OCI-LY1 (cell line): Measurements from ENCODE around the gene NLRP3.

ENCODE experiments used
- H2AFZ ChIP-seq: fragments of 200-600 bp; sonication (generic), shearing (Covaris generic); 2 replicates; pipeline ENCODE4 v1.6.0; 2014; ENCODE audit warnings: antibody characterized with exemption, mild to moderate bottlenecking, low read length
- H3F3A ChIP-seq: fragments of 200-600 bp; sonication (generic), shearing (Covaris generic); 2 replicates; pipeline ENCODE4 v1.6.0; 2014; ENCODE audit warnings: mild to moderate bottlenecking, antibody characterized with exemption, low read length, moderate library complexity; ENCODE audit not compliant: insufficient read depth
- H3K27ac ChIP-seq: fragments of 200-600 bp; sonication (generic); 2 replicates; pipeline ENCODE4 v1.5.1; 2014; ENCODE audit warnings: low read length, mixed run types, mild to moderate bottlenecking, low read depth; ENCODE audit not compliant: poor library complexity, severe bottlenecking
- H3K27me3 ChIP-seq: fragments of 200-600 bp; sonication (generic); 2 replicates; pipeline ENCODE4 v1.6.0; 2014; ENCODE audit warnings: antibody characterized with exemption, mild to moderate bottlenecking, low read length, moderate library complexity; ENCODE audit not compliant: insufficient read depth
- H3K36me3 ChIP-seq: fragments of 200-600 bp; sonication (generic); 2 replicates; pipeline ENCODE4 v1.6.1; 2014; ENCODE audit warnings: mild to moderate bottlenecking, antibody characterized with exemption, low read length, moderate library complexity, mixed read lengths; ENCODE audit not compliant: insufficient read depth
- H3K4me1 ChIP-seq: fragments of 200-600 bp; sonication (generic); 2 replicates; pipeline ENCODE4 v1.5.1; 2014; ENCODE audit warnings: mild to moderate bottlenecking, low read length, moderate library complexity; ENCODE audit not compliant: insufficient read depth, severe bottlenecking
- H3K4me2 ChIP-seq: fragments of 200-600 bp; sonication (generic), shearing (Covaris generic); 2 replicates; pipeline ENCODE4 v1.6.1; 2014; ENCODE audit warnings: low read length
- H3K4me3 ChIP-seq: fragments of 200-600 bp; sonication (generic); 2 replicates; pipeline ENCODE4 v1.5.1; 2014; ENCODE audit warnings: low read length, low read depth, mild to moderate bottlenecking, mixed read lengths; ENCODE audit not compliant: poor library complexity, severe bottlenecking
- H3K79me2 ChIP-seq: fragments of 200-600 bp; shearing (Covaris generic); 2 replicates; pipeline ENCODE4 v1.6.1; 2016; ENCODE audit warnings: mixed run types, low read length, mixed read lengths; ENCODE audit not compliant: insufficient read depth
- H3K9ac ChIP-seq: fragments of 200-600 bp; sonication (generic), shearing (Covaris generic); 2 replicates; pipeline ENCODE4 v1.6.1; 2014; ENCODE audit warnings: mild to moderate bottlenecking, low read length, mixed read lengths
- H3K9me2 ChIP-seq: fragments of 200-600 bp; sonication (generic), shearing (Covaris generic); 2 replicates; pipeline ENCODE4 v1.6.1; 2014; ENCODE audit warnings: low read depth, mild to moderate bottlenecking, low read length, mixed read lengths
- H3K9me3 ChIP-seq: fragments of 200-600 bp; shearing (Covaris generic); 2 replicates; pipeline ENCODE4 v1.6.1; 2014; ENCODE audit warnings: low read length, mixed read lengths
- H4K20me1 ChIP-seq: fragments of 200-600 bp; sonication (generic), shearing (Covaris generic); 2 replicates; pipeline ENCODE4 v1.6.0; 2016; ENCODE audit warnings: mild to moderate bottlenecking, low read length; ENCODE audit not compliant: insufficient read depth
- EZH2 ChIP-seq: fragments of 200-600 bp; sonication (generic), shearing (Covaris generic); IDR thresholded peaks from 2 replicates; pipeline ENCODE4 v1.8.0; 2017; ENCODE audit warnings: borderline replicate concordance, mixed run types, mild to moderate bottlenecking, antibody characterized with exemption, low read length, moderate library complexity, mixed read lengths
- TF ChIP-seq, protein P1 (sequence below): fragments of 200-600 bp; sonication (generic), shearing (Covaris generic); IDR thresholded peaks from 2 replicates; pipeline ENCODE4 v1.5.1; 2017; ENCODE audit warnings: mild to moderate bottlenecking, antibody characterized with exemption, low read length, moderate library complexity, mixed read lengths

Gene NLRP3

DNA sequence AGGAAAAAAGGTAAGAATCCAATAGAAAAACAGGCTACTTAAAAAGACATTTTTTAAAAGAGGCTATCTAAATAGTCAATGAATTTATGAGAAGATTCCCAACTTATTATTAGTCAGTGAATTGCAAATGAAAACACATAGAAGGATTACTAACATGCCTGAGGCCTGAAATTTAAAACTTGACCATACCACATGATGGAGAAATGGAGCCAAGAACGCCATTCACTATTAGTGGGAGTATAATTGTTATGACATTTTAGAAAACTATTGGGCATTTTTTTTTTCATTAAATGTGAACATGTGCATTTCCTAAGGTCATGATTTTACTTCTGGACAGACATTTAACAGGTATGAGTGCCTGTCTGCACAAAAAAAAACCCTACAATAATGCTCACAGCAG lies 66.8 kb downstream of the NLRP3 start:
- H3K9me3 ChIP-seq = no peaks in the 10 kb centered on the region
- H3K79me2 ChIP-seq = no peaks in the 10 kb centered on the region
- H2AFZ ChIP-seq = no peak overlapping the region
- no peaks in the 10 kb centered on the region for H3K36me3 ChIP-seq
- H3K27me3 ChIP-seq = no peaks in the 10 kb centered on the region
- H3K27ac ChIP-seq = no peak overlapping the region
- no peaks in the 10 kb centered on the region; the same call in 1 of the 2 replicates for H4K20me1 ChIP-seq
- no peaks in the 10 kb centered on the region for H3K4me1 ChIP-seq
- H3F3A ChIP-seq = no peaks in the 10 kb centered on the region
- H3K4me2 ChIP-seq = no peak overlapping the region
- no peak overlapping the region for H3K4me3 ChIP-seq
- no peaks in the 10 kb centered on the region for H3K9me2 ChIP-seq
- H3K9ac ChIP-seq = no peak overlapping the region
- no peak for TF ChIP-seq EZH2
- TF ChIP-seq, protein P1, sequence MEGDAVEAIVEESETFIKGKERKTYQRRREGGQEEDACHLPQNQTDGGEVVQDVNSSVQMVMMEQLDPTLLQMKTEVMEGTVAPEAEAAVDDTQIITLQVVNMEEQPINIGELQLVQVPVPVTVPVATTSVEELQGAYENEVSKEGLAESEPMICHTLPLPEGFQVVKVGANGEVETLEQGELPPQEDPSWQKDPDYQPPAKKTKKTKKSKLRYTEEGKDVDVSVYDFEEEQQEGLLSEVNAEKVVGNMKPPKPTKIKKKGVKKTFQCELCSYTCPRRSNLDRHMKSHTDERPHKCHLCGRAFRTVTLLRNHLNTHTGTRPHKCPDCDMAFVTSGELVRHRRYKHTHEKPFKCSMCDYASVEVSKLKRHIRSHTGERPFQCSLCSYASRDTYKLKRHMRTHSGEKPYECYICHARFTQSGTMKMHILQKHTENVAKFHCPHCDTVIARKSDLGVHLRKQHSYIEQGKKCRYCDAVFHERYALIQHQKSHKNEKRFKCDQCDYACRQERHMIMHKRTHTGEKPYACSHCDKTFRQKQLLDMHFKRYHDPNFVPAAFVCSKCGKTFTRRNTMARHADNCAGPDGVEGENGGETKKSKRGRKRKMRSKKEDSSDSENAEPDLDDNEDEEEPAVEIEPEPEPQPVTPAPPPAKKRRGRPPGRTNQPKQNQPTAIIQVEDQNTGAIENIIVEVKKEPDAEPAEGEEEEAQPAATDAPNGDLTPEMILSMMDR = no peak

DNA sequence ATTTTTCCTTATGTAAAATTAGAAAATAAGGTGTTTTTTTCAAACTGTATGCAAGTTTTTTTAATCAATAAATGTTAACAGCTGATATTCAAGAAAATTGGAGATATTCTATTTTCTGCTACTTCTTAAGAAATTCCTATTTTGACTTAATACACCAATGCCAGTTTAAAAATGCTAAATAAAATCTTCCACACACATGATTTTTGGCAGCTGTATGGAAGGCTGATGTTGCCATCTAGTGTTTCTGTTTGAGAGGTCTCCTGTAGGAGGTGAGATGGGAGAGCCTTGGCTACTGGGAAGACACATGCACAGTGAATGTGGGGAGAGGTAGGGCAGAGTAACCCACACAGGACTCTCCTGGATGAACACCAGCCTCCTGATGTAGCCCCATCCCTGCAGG lies 71.1 kb downstream of the NLRP3 start:
- Histone ChIP-seq H3K27me3 (no peaks in the 10 kb centered on the region), H3K4me2 (no peak overlapping the region), H3K9ac (no peak overlapping the region), H4K20me1 (no peaks in the 10 kb centered on the region; the same call in 1 of the 2 replicates), H3F3A (no peaks in the 10 kb centered on the region), H3K36me3 (no peaks in the 10 kb centered on the region), H3K79me2 (no peaks in the 10 kb centered on the region), H3K9me3 (no peaks in the 10 kb centered on the region), H3K27ac (no peak overlapping the region), H3K4me3 (no peak overlapping the region), H3K4me1 (no peaks in the 10 kb centered on the region), H2AFZ (no peak overlapping the region), H3K9me2 (no peaks in the 10 kb centered on the region)
- no peak for TF ChIP-seq EZH2
- TF ChIP-seq, protein P1 = peak; percentile 46; the same call in 1 of the 2 replicates

DNA sequence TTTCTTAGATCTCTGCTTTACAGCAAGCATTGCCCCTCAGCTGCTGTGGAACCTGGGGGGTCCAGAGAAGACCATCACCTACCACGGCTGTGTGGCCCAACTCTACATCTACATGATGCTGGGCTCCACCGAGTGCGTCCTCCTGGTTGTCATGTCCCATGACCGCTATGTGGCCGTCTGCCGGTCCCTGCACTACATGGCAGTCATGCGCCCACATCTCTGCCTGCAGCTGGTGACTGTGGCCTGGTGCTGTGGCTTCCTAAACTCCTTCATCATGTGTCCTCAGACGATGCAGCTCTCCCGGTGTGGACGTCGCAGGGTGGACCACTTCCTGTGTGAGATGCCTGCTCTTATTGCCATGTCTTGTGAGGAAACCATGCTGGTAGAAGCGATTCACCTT lies 75.4 kb downstream of the NLRP3 start:
- no peaks in the 10 kb centered on the region for H3K9me3 ChIP-seq
- H3K36me3 ChIP-seq = no peaks in the 10 kb centered on the region
- no peaks in the 10 kb centered on the region for H3K9me2 ChIP-seq
- H3K4me2 ChIP-seq = no peak overlapping the region
- no peaks in the 10 kb centered on the region for H3K4me1 ChIP-seq
- H3K27me3 ChIP-seq = no peaks in the 10 kb centered on the region
- H3K27ac ChIP-seq = no peak overlapping the region
- H2AFZ ChIP-seq = no peak overlapping the region
- no peaks in the 10 kb centered on the region for H3F3A ChIP-seq
- TF ChIP-seq, protein P1 = no peak
- no peak for TF ChIP-seq EZH2
- H4K20me1 ChIP-seq = no peaks in the 10 kb centered on the region; the same call in 1 of the 2 replicates
- no peaks in the 10 kb centered on the region for H3K79me2 ChIP-seq
- H3K4me3 ChIP-seq = no peak overlapping the region
- no peak overlapping the region for H3K9ac ChIP-seq
